Esophagus squamous epithelium (tissue), 5 donors: Measurements from ENCODE around the gene TBC1D10A. TPM values are rescaled to one million over a fixed set of nuclear protein-coding genes. Genes with fewer than 3 reads are reported as not detected.

Experiments used
- DNase-seq: peaks from one replicate; lab custom pipeline; 2025; lab: John Stamatoyannopoulos, UW
- H3K27ac ChIP-seq, 4 donors: fragments of 200-600 bp; sonication (generic); one replicate each; pipeline ENCODE4 v1.5.1; 2016 to 2019; ENCODE audit warnings: mild to moderate bottlenecking in 1 of 4
- H3K27me3 ChIP-seq, 4 donors: fragments of 200-600 bp; sonication (generic); 1 replicate in 3 of 4; 2 replicates in 1 of 4; pipeline versions ENCODE4 v1.5.1 to v1.6.0; 2017 to 2021; ENCODE audit warnings: antibody characterized with exemption in 1 of 4
- H3K36me3 ChIP-seq, 3 donors: fragments of 200-600 bp; sonication (generic); one replicate each; pipeline ENCODE4 v1.5.1; 2016 to 2019
- H3K4me1 ChIP-seq, 3 donors: fragments of 200-600 bp; sonication (generic); one replicate each; pipeline ENCODE4 v1.5.1; 2017 to 2019
- H3K4me3 ChIP-seq, 4 donors: fragments of 200-600 bp; sonication (generic); 1 replicate in 3 of 4; 2 replicates in 1 of 4; pipeline ENCODE4 v1.5.1; 2016 to 2019; ENCODE audit warnings: mild to moderate bottlenecking in 2 of 4, moderate library complexity in 1 of 4
- H3K9me3 ChIP-seq, 3 donors: fragments of 200-600 bp; sonication (generic); one replicate each; pipeline ENCODE4 v1.5.1; 2016 to 2019
- POLR2A ChIP-seq, 4 donors: fragments of 450-650 bp; IDR thresholded peaks; one replicate each; pipeline ENCODE4 v1.6.1; 2017; ENCODE audit warnings: antibody characterized with exemption in 4 of 4, mild to moderate bottlenecking in 4 of 4, moderate library complexity in 3 of 4
- WGBS, 2 donors: methylation state at CpG; one replicate each; pipeline ENCODE4 v1.1.5; 2018; 5-methylcytosine and 5-hydroxymethylcytosine counted together
- intact Hi-C: fragments of 100-400 bp; cut with DNase I; formaldehyde crosslinking; loops from one replicate; pipeline ENCODE4 v1.15.0; 2022
- total RNA-seq, 4 donors: library from RNA; depleted of rRNA; stranded (reverse); fragments of >200 nt; gene quantifications; one replicate each; pipeline ENCODE4 v1.1.0, GENCODE V29; 2016
- TF ChIP-seq, protein P1 (sequence below), 6 experiments: fragments of 450-650 bp in 4 of 6; fragments of 200-600 bp in 2 of 6; sonication (generic) in 2 of 6; IDR thresholded peaks; one replicate each; pipeline ENCODE4 v1.5.1; 2016 to 2019; ENCODE audit warnings: antibody characterized with exemption in 6 of 6, mild to moderate bottlenecking in 4 of 6, moderate library complexity in 4 of 6
- donor health status: DM: yes; HTN: yes; CAD: no.

Gene TBC1D10A
- total RNA-seq, 4 donors from 2014 or later: 40.7 to 55.1 (median 47.0) TPM

DNA sequence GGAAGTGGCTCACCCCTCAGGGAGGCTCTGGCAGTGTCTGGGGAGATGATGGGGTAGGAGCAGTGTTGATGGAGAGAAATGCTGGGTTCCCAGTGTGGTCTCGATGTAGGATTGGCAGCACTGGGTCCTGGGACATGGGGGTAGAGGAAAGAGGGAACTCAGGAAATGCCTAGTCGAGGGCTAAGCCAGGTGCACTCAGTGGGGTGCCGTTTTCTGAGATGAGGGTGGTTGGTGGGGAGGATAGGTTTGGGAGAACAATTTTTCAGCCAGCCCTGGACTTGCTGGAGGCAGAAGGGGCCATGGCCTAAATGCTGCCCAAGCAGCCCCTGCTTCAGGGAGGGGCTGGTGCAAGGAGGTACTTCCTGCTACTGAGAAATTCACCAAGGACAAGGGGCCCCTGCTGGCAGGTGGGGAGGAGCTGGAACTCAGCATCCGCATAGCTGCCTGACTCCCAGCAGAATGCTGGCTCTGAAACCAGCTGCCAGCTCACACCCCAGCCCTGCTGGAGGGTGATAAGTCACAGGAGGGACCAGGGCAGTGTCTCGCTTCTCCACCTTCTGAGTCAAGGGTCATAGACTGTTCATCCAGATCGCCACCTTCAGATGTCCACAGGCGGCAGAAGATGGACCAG is 36.0 kb upstream of the TBC1D10A start:
- no peak for DNase-seq
- intact Hi-C loops: no loop called here
- Histone ChIP-seq H3K4me3 (no peak overlapping the region), H3K27ac (no peak overlapping the region), H3K4me1 (peaks cover 0 to 3% (median 0%) of the 10 kb centered on the region in 3 donors), H3K9me3 (no peaks in the 10 kb centered on the region), H3K36me3 (peaks cover 0 to 9% (median 0%) of the 10 kb centered on the region in 3 donors), H3K27me3 (no peaks in the 10 kb centered on the region)
- 83 to 87% methylated on average over 6 of the region's 7 CpGs for WGBS, 2 donors
- TF ChIP-seq POLR2A (IDR thresholded peaks at IDR 0.05): no peak
- TF ChIP-seq, protein P1, sequence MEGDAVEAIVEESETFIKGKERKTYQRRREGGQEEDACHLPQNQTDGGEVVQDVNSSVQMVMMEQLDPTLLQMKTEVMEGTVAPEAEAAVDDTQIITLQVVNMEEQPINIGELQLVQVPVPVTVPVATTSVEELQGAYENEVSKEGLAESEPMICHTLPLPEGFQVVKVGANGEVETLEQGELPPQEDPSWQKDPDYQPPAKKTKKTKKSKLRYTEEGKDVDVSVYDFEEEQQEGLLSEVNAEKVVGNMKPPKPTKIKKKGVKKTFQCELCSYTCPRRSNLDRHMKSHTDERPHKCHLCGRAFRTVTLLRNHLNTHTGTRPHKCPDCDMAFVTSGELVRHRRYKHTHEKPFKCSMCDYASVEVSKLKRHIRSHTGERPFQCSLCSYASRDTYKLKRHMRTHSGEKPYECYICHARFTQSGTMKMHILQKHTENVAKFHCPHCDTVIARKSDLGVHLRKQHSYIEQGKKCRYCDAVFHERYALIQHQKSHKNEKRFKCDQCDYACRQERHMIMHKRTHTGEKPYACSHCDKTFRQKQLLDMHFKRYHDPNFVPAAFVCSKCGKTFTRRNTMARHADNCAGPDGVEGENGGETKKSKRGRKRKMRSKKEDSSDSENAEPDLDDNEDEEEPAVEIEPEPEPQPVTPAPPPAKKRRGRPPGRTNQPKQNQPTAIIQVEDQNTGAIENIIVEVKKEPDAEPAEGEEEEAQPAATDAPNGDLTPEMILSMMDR (IDR thresholded peaks at IDR 0.05): no peak

DNA sequence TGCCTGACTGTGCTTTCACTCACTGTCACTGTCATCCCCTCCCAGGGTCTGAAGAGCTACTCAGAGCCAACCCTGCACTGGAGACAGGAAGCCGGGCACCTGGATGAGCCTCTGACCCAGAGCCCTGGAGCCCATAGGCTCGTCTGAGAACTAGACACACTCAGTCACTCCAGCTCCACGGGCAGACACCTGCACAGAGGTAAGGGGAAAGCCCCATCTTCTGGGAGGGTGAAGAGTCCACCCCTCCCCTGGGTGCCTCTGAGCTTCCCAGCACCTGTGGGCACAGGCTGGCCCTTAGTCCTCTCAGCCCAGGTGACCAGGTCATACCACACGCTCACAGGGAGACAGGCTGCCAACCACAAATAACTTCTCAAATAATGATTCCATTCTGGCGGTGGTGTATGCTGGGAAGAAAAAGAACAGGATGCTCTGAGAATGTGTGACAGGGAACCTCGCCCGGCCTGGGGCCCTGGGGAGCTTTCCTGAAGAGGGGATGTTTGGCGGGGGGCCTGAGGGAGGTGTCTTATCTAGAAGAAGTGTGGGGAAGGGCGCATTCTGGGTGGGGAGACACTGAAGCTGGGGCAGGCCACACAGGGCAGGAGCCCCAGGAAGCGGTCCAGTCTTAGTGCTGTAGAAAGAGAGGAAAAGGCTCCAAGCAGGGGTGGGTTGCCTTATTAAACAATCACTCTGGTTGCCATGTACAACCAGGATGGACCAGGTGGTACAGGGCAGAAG is 35.3 kb upstream of the TBC1D10A start:
- Histone ChIP-seq H3K27ac (no peak overlapping the region), H3K27me3 (no peaks in the 10 kb centered on the region), H3K4me1 (peaks cover 0 to 10% (median 0%) of the 10 kb centered on the region in 3 donors), H3K9me3 (no peaks in the 10 kb centered on the region), H3K36me3 (peaks cover 0 to 9% (median 0%) of the 10 kb centered on the region in 3 donors), H3K4me3 (no peak overlapping the region)
- TF ChIP-seq POLR2A (IDR thresholded peaks at IDR 0.05): no peak
- TF ChIP-seq, protein P1 (IDR thresholded peaks at IDR 0.05): no peak
- no peak for DNase-seq
- intact Hi-C loops: no loop called here
- WGBS, 2 donors: 85 to 90% methylated on average over 5 to 6 of the region's 10 CpGs

DNA sequence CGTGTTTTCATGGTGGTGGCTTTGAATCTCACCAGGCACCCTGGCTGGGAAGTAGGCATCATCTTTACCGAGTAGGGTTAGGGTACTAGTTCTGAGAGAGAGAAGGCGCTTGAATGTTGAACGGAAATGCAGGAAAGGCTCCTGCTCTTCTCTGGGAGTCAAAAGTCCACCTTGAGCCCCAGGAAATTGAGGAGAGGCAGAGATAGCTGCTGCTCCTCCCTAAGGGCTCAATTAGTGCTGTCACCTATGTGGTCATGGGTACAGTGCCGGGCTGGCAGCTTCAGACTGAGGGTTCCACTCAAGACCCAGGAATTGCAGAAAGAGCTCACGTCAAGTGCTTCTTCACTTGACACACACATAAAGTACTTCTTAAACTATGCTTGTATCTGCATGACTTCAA is 31.8 kb upstream of the TBC1D10A start:
- no peaks in the 10 kb centered on the region for H3K27me3 ChIP-seq
- WGBS, 2 donors: 86 to 93% methylated on average over 2 to 6 of the region's 6 CpGs
- TF ChIP-seq, protein P1 (IDR thresholded peaks at IDR 0.05): no peak
- TF ChIP-seq POLR2A (IDR thresholded peaks at IDR 0.05): no peak
- H3K4me3 ChIP-seq: no peak overlapping the region
- H3K4me1 ChIP-seq: peaks cover 16 to 38% (median 22%) of the 10 kb centered on the region in 3 donors
- no peak for DNase-seq
- intact Hi-C loops: no loop called here
- H3K27ac ChIP-seq: no peak overlapping the region
- no peaks in the 10 kb centered on the region for H3K9me3 ChIP-seq
- H3K36me3 ChIP-seq: peaks cover 0 to 4% (median 0%) of the 10 kb centered on the region in 3 donors

DNA sequence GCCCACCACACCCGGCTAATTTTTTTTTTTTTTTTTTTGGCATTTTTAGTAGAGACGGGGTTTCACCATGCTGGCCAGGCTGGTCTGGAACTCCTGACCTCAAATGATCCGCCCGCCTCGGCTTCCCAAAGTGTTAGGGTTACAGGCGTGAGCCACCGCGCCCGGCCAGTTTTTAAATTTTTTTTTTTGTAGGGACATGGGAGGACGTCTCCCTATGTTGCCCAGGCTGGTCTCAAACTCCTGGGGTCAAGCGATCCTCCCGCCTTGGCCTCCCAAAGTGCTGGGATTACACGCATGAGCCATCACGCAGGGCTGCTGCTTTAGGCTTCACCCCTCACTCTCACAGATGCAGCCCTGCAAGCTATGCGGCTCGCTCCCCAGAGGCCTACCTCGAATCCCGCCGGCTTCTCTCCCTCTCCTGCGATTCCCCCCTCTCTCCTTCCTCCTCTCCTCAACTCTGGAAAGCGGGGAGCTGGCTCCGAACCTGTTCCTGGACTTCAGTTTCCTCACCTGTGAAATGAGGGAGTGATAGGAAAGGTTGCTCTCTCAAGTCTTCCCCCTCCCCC is 31.0 kb upstream of the TBC1D10A start:
- Histone ChIP-seq H3K27me3 (no peaks in the 10 kb centered on the region), H3K27ac (no peak overlapping the region), H3K4me3 (peak overlapping the region in 3 of 4 donors; percentile 77 to 94 (median 89)), H3K9me3 (no peaks in the 10 kb centered on the region), H3K36me3 (peaks cover 2 to 10% (median 2%) of the 10 kb centered on the region in 3 donors), H3K4me1 (peaks cover 16 to 39% (median 22%) of the 10 kb centered on the region in 3 donors)
- 59 to 64% methylated on average over 21 to 22 of the region's 22 CpGs for WGBS, 2 donors
- intact Hi-C loops: no loop called here
- no peak for DNase-seq
- TF ChIP-seq, protein P1 (IDR thresholded peaks at IDR 0.05): no peak
- TF ChIP-seq POLR2A (IDR thresholded peaks at IDR 0.05): no peak

DNA sequence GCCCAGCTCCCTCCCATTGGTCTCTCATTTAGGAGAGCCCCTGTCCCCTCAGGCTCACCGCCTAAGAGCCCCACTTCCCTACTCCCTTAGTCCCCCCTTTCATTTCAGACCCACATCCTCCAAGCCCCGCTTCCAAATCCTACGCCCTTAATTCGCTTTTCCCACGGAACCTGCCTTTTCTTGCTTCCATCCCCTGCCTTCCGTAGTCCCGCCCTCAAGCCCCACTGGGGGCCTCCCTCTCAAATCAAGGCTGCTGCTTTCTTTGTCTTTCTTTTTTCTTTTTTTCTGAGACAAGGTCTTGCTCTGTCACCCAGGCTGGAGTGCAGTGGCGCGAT is 30.5 kb upstream of the TBC1D10A start:
- no peak for DNase-seq
- Histone ChIP-seq H3K9me3 (no peaks in the 10 kb centered on the region), H3K27ac (peak overlapping the region; percentile 96 to 99 (median 98)), H3K27me3 (no peaks in the 10 kb centered on the region), H3K4me1 (peaks cover 16 to 39% (median 22%) of the 10 kb centered on the region in 3 donors), H3K36me3 (peaks cover 7 to 15% (median 8%) of the 10 kb centered on the region in 3 donors), H3K4me3 (peak overlapping the region; percentile 64 to 94 (median 83))
- TF ChIP-seq, protein P1 (IDR thresholded peaks at IDR 0.05): no peak
- TF ChIP-seq POLR2A (IDR thresholded peaks at IDR 0.05): no peak
- intact Hi-C loops: no loop called here
- WGBS, 2 donors: 3 to 6% methylated on average over 9 of the region's 9 CpGs
